ENCODE results near the gene C2CD3.

C2CD3 gene

DNA sequence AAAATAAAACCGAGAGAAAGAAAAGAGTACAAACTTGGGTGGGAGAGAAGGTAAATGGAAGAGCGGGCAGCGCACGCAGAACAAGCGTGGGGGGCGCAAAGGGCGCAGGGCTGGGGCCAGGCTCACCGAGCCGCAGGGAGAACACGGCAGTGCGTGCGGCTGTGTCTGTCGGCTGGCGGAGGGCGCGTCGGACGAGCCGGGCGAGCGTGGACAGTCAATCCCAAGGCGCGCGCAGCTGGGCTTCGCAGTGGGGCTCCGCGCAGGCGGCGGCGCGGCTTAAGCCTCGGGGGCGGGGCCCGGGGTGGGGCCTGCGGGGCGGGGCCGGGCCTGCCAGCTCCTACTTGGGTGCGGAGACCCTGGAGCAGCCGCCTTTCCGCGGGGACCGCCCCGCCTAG, 188.2 kb downstream of the C2CD3 start, which contains the start of gene UCP2:
Gene UCP2, minus strand, starts transcription at position 249 of the 395 bp plus-strand sequence. CDS start 4,465 bp downstream, outside the sequence.
- DNase-seq (ENCODE audit: low read depth) = peak; percentile 70

- no peak for DNase-seq (ENCODE audit: low read depth)
Measured at GRCh38 chr11:73981051-73981805, 189.6 kb downstream of the C2CD3 start.

DNA sequence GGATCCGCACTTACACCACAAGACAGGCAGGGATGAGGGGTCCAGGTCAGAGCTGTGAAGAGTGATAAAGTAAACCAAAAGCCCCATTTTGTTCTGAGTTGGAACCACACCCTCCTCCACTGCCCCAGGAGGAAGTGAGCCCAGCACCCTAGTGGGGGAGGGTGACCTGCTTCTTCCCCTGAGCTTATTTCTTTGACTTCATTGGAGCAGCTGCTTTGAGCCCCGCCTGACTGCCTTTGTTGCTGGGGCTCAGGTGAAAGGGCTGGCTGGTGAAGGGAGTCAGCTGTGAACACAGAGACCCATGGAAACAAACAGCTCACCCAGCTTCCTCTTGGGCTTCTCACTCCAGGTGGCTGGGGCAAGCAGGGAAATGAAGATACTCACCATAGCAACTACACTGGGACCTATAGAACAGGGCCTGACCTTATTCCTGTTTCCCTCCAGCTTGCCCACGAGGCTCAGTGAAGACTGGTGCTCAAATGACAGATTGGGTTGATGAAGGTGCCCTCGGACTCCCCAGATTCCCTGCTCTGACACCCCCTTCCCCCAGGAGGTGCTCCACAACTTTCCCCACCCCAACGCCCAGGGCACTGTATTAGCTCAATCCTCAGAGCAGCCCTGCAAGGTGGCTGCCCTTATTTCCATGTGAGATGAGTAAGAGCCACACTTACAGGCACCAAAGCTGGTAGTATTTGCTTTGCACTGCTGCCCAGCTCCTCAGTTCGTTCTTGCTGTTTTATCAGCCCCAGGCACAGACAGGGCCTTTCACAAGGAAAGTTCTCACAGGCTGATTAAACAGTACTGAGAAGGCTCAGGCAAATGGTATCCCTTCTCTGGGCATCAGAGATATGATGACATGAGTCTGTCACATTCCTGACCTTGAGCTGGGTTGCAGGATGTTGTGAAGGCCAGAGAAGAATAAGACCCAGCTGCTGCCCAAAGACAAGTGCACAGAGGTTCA, 190.5 kb downstream of the C2CD3 start:
- peak; percentile 19 for DNase-seq (ENCODE audit: low read depth)

- DNase-seq (ENCODE audit: low read depth) = peak; percentile 42
Measured at GRCh38 chr11:73978576-73979086, 192.2 kb downstream of the C2CD3 start.

- DNase-seq (ENCODE audit: low read depth) = no peak
Measured at GRCh38 chr11:73977856-73978519, 192.8 kb downstream of the C2CD3 start.

- DNase-seq (ENCODE audit: low read depth) = no peak
Measured at GRCh38 chr11:73976451-73977151, 194.2 kb downstream of the C2CD3 start.

DNA sequence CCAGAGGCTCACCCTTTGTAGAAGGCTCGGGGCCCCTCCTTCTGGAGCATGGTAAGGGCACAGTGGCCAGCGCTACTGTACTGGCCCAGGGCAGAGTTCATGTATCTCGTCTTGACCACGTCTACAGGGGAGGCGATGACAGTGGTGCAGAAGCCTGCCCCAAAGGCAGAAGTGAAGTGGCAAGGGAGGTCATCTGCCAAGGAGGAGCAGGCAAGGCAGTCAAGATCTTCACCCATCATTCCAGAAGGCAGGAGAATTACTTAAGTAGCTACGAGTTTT, 195.4 kb downstream of the C2CD3 start:
- DNase-seq (ENCODE audit: low read depth) = no peak

- DNase-seq (ENCODE audit: low read depth) = no peak
Measured at GRCh38 chr11:73974604-73975478, 196.0 kb downstream of the C2CD3 start.

DNA sequence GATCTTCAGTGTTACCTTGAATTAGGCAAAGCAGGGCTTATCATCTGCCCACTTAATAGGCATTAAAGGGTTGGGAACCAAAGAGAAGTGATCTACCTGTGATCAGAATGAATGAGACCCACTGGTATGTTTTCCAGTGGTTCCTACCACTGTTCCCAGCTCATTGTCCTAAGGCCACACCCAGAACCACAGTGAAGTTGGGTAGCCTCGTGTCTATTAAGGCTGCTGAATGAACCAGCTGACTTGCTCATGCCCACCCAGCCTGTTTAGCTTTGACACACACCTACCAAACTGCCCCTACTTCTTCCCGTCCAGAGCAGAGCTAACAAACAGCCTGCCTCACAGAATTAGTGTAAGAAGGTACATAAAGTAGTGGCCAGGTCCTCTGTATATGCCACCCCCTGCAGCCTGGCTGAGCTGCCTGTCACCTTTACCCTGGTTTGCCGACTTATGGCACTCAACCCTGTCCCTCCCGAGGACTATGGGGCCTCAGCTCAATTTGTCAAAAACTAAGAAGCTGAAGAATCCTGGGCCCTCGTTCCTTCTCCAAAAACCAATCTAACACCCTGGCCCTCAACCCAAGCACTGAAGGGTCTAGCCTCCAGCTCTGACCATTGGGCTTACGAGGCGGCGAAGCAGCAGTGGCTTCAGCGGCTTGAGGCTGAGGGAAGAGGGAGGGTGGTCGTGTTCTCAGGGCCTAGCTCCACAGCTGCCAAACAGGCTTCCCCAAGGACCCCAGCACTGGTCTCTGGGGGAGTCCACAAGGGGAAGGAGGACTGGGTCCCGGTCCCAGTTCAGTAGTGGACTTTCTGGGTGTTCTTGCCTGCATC, 198.0 kb downstream of the C2CD3 start:
- DNase-seq (ENCODE audit: low read depth) = no peak

GRCh38 chr11:73972187-73972586, 198.6 kb downstream of the C2CD3 start:
- DNase-seq (ENCODE audit: low read depth) = no peak

DNA sequence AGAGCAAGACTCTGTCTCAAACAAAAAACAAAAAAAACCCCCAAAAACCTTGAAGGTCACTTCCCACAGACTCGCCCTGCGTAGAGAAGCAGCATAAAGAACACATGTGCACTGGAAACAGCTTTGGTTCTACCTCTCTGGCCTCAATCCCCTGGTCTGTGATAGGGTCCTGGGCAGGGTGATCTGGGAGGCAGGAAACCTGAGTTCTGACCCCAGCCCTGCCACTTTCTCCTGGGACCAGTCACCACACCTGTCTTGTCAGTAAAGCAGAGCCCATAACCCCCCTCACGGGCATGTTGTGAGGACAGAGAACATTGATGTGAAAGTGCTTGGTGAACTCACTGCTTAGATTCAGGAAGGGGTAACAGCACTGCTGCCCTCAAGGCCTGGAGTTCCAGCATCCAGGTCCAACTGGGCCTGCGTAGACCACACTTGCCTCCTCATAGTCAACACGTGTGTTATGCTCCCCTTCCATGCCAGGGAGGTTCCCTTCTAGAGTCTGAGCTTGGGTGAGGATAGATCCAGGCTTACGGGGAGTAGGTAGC, 199.6 kb downstream of the C2CD3 start:
- no peak for DNase-seq (ENCODE audit: low read depth)

- no peak for DNase-seq (ENCODE audit: low read depth)
Measured at GRCh38 chr11:73969991-73970800, 200.6 kb downstream of the C2CD3 start.

GRCh38 chr11:73969091-73969490, 201.7 kb downstream of the C2CD3 start:
- no peak for DNase-seq (ENCODE audit: low read depth)

GRCh38 chr11:73968356-73968966, 202.3 kb downstream of the C2CD3 start:
- DNase-seq (ENCODE audit: low read depth) = no peak

- DNase-seq (ENCODE audit: low read depth) = no peak
Measured at GRCh38 chr11:73965764-73966121, 205.1 kb downstream of the C2CD3 start.

DNA sequence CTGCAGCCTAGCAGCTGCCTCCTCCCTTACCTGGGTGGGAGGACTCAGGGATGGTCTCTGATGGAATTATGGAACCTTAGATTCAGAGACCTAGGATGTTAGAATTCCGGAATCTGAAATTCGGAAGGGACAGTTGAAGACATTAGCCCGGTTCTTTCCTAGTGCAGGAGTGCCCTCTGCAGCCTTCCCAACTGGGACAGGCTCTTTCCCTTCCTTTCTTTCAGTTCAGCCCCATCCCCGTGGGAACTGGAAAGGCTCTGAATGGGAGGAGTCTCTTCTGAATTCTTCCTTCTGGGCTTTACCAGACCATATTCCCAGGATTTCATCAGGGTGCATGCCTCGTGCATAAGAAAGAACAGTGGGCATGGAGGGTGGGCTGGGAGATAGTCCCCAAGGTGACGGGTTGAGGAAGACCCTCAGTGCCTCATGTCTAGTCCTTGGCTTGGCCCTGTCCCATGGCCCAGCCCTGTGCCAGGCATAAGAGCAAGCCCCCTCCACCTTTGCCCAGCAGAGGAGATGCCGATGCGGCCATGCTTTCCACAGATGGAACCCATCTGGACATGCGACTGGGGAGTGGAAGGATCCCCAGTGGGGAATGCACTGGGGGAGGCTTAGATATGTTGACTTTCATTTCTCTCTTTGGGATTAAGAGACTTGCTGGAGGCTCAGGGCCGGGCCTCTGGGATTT, 205.6 kb downstream of the C2CD3 start:
- no peak for DNase-seq (ENCODE audit: low read depth)

GRCh38 chr11:73963861-73964260, 206.9 kb downstream of the C2CD3 start:
- no peak for DNase-seq (ENCODE audit: low read depth)
